ENCODE measurements around the gene CD6. TPM values are rescaled to one million over a fixed set of nuclear protein-coding genes. Genes with fewer than 3 reads are reported as not detected.

Gene CD6
- total and polyA plus RNA-seq, 9 donors, result 0.18 to 2.0 (median 0.65) TPM

Other genes with a start within 250 kb of the CD6 start
- not detected for gene MS4A18, start 247.0 kb upstream of the CD6 start, total RNA-seq
- not detected for gene MS4A18, start 247.0 kb upstream of the CD6 start, polyA plus RNA-seq (ENCODE audit: insufficient read depth in 1 of 8, insufficient read length in 8 of 8, low replicate concordance in 1 of 8)
- not detected for gene MS4A15, start 214.8 kb upstream of the CD6 start, total RNA-seq
- under 1 TPM in 1 of 8 donors, not detected in 7; 0.23 TPM for gene MS4A15, start 214.8 kb upstream of the CD6 start, polyA plus RNA-seq (ENCODE audit: insufficient read depth in 1 of 8, insufficient read length in 8 of 8, low replicate concordance in 1 of 8)
- gene MS4A10, start 186.3 kb upstream of the CD6 start, total RNA-seq, result not detected
- under 1 TPM in 2 of 8 donors, not detected in 6; 0.09 to 0.11 TPM for gene MS4A10, start 186.3 kb upstream of the CD6 start, polyA plus RNA-seq (ENCODE audit: insufficient read depth in 1 of 8, insufficient read length in 8 of 8, low replicate concordance in 1 of 8)
- 7.4 TPM for gene CCDC86, start 129.6 kb upstream of the CD6 start, total RNA-seq
- gene CCDC86, start 129.6 kb upstream of the CD6 start, polyA plus RNA-seq (ENCODE audit: insufficient read depth in 1 of 8, insufficient read length in 8 of 8, low replicate concordance in 1 of 8), result 10 to 100 TPM; 18.1 to 22.7 (median 20.1) TPM
- 0.62 TPM for gene PTGDR2, start 115.7 kb upstream of the CD6 start, total RNA-seq
- gene PTGDR2, start 115.7 kb upstream of the CD6 start, polyA plus RNA-seq (ENCODE audit: insufficient read depth in 1 of 8, insufficient read length in 8 of 8, low replicate concordance in 1 of 8), result 1 to 10 TPM in 1 of 8 donors, under 1 TPM in 7; 0.48 to 1.0 (median 0.76) TPM
- gene ZP1, start 104.1 kb upstream of the CD6 start, total RNA-seq, result not detected
- under 1 TPM in 2 of 8 donors, not detected in 6; 0.07 to 0.13 TPM for gene ZP1, start 104.1 kb upstream of the CD6 start, polyA plus RNA-seq (ENCODE audit: insufficient read depth in 1 of 8, insufficient read length in 8 of 8, low replicate concordance in 1 of 8)
- 32.6 TPM for gene PRPF19, start 65.1 kb upstream of the CD6 start, total RNA-seq
- 10 to 100 TPM; 61.8 to 94.5 (median 73.8) TPM for gene PRPF19, start 65.1 kb upstream of the CD6 start, polyA plus RNA-seq (ENCODE audit: insufficient read depth in 1 of 8, insufficient read length in 8 of 8, low replicate concordance in 1 of 8)
- 33.3 TPM for gene TMEM109, start 57.5 kb upstream of the CD6 start, total RNA-seq
- gene TMEM109, start 57.5 kb upstream of the CD6 start, polyA plus RNA-seq (ENCODE audit: insufficient read depth in 1 of 8, insufficient read length in 8 of 8, low replicate concordance in 1 of 8), result 100 to 1,000 TPM in 5 of 8 donors, 10 to 100 TPM in 3; 92.3 to 118 (median 110) TPM
- 36.8 TPM for gene TMEM132A, start 47.2 kb upstream of the CD6 start, total RNA-seq
- 10 to 100 TPM; 28.9 to 59.2 (median 44.0) TPM for gene TMEM132A, start 47.2 kb upstream of the CD6 start, polyA plus RNA-seq (ENCODE audit: insufficient read depth in 1 of 8, insufficient read length in 8 of 8, low replicate concordance in 1 of 8)
- 12.7 TPM for gene SLC15A3, start 19.5 kb upstream of the CD6 start, total RNA-seq
- 10 to 100 TPM; 12.3 to 26.9 (median 23.3) TPM for gene SLC15A3, start 19.5 kb upstream of the CD6 start, polyA plus RNA-seq (ENCODE audit: insufficient read depth in 1 of 8, insufficient read length in 8 of 8, low replicate concordance in 1 of 8)
- gene CD5, start 130.8 kb downstream of the CD6 start, total RNA-seq, result 0.04 TPM
- gene CD5, start 130.8 kb downstream of the CD6 start, polyA plus RNA-seq (ENCODE audit: insufficient read depth in 1 of 8, insufficient read length in 8 of 8, low replicate concordance in 1 of 8), result under 1 TPM; 0.08 to 0.19 (median 0.10) TPM
- gene VPS37C, start 189.7 kb downstream of the CD6 start, total RNA-seq, result 10.0 TPM
- gene VPS37C, start 189.7 kb downstream of the CD6 start, polyA plus RNA-seq (ENCODE audit: insufficient read depth in 1 of 8, insufficient read length in 8 of 8, low replicate concordance in 1 of 8), result 10 to 100 TPM; 14.4 to 19.8 (median 18.0) TPM
- 1.2 TPM for gene PGA3, start 231.8 kb downstream of the CD6 start, total RNA-seq
- 1 to 10 TPM in 2 of 8 donors, under 1 TPM in 5, not detected in 1; 0.21 to 1.3 (median 0.82) TPM for gene PGA3, start 231.8 kb downstream of the CD6 start, polyA plus RNA-seq (ENCODE audit: insufficient read depth in 1 of 8, insufficient read length in 8 of 8, low replicate concordance in 1 of 8)

Data from muscle of leg (tissue), 9 donors.